K562 (cell line): ENCODE data around the gene LTBP2. TPM values are rescaled to one million over a fixed set of nuclear protein-coding genes. Genes with fewer than 3 reads are reported as not detected.

Source experiments
- ATAC-seq: fragments of 200-7000 bp; cut with Tn5 transposase; 3 replicates; pipeline ENCODE4 v1.9.1; 2020; ENCODE audit warnings: moderate library complexity
- BruUV-seq: library from RNA; stranded (reverse); fragments of 400-500 nt; replicated peaks from 2 replicates; lab custom pipeline; 2021; lab: Mats Ljungman, UMichigan
- CTCF ChIA-PET: fragments of 300-600 bp; formaldehyde crosslinking; extraction: SDS; loops from one replicate; lab custom pipeline; 2021; ENCODE audit warnings: low intra/inter-chr PET ratio; lab: Yijun Ruan, JAX
- POLR2A ChIA-PET: fragments of 300-600, 350-650 bp; sonication (Branson Sonifier 250); formaldehyde crosslinking; extraction: SDS; loops from one replicate; lab custom pipeline; 2021; ENCODE audit warnings: antibody characterized with exemption, inconsistent platforms; lab: Yijun Ruan, JAX
- DNase-seq, 4 experiments: peaks; one replicate each; pipeline versions ENCODE4 v3.0.0 to v3.0.0-alpha.2; 2011 to 2018; ENCODE audit warnings: low spot score in 3 of 4, mixed read lengths in 3 of 4; ENCODE audit errors: extremely low read depth in 1 of 4
- FAIRE-seq: peaks from 2 replicates; lab custom pipeline; 2011; peaks lifted over from hg19 to GRCh38; lab: Jason Lieb, UNC
- H2AFZ ChIP-seq: 2 replicates; pipeline ENCODE4 v1.6.0; 2011; ENCODE audit warnings: low read depth, low read length, control low read depth, inconsistent platforms
- H3K27ac ChIP-seq: fragments of 200-600 bp; 3 replicates; pipeline ENCODE4 v1.8.0; 2011; ENCODE audit warnings: low read depth, mild to moderate bottlenecking, control low read depth, inconsistent platforms, low read length, moderate library complexity, mixed read lengths; ENCODE audit errors: extremely low read depth
- H3K27me3 ChIP-seq, 2 experiments: fragments of 300-600 bp in 1 of 2; 2 replicates in 1 of 2; 3 replicates in 1 of 2; pipeline versions ENCODE4 v1.6.0 to v1.8.0; 2011; ENCODE audit warnings: inconsistent platforms in 2 of 2, low read length in 2 of 2, mild to moderate bottlenecking in 1 of 2, mixed read lengths in 1 of 2, moderate library complexity in 1 of 2; ENCODE audit not compliant: control insufficient read depth in 2 of 2, insufficient read depth in 2 of 2
- H3K36me3 ChIP-seq: fragments of 300-600 bp; 3 replicates; pipeline ENCODE4 v1.8.0; 2011; ENCODE audit warnings: mild to moderate bottlenecking, low read length, inconsistent platforms; ENCODE audit not compliant: control insufficient read depth, insufficient read depth
- H3K4me1 ChIP-seq, 2 experiments: fragments of 200-600 bp in 1 of 2; replicated peaks in 1 of 2; 2 replicates in 1 of 2; 3 replicates in 1 of 2; pipeline versions ENCODE4 v1.5.1 to v1.8.0; 2011; ENCODE audit warnings: inconsistent platforms in 2 of 2, low read length in 2 of 2, mild to moderate bottlenecking in 1 of 2, mixed read lengths in 1 of 2, moderate library complexity in 1 of 2; ENCODE audit not compliant: control insufficient read depth in 2 of 2, insufficient read depth in 2 of 2
- H3K4me2 ChIP-seq: 2 replicates; pipeline ENCODE4 v1.6.1; 2011; ENCODE audit warnings: low read length, control low read depth, inconsistent platforms, mixed read lengths; ENCODE audit not compliant: insufficient read depth
- H3K4me3 ChIP-seq: fragments of 200-600 bp; sonication (generic), shearing (Covaris generic); 2 replicates; pipeline ENCODE4 v1.5.1; 2016; ENCODE audit warnings: control low read depth, inconsistent platforms
- H3K79me2 ChIP-seq: fragments of 200-600 bp; 3 replicates; pipeline ENCODE4 v1.8.0; 2011; ENCODE audit warnings: low read length, inconsistent platforms; ENCODE audit not compliant: control insufficient read depth, insufficient read depth
- H3K9ac ChIP-seq, 2 experiments: 2 replicates each; pipeline versions ENCODE4 v1.6.0 to v1.6.1; 2011; ENCODE audit warnings: low read depth in 2 of 2, low read length in 2 of 2, control low read depth in 1 of 2, inconsistent platforms in 1 of 2, mild to moderate bottlenecking in 1 of 2, mixed read lengths in 1 of 2; ENCODE audit not compliant: insufficient read depth in 1 of 2
- H3K9me1 ChIP-seq: one replicate; pipeline ENCODE4 v1.6.0; 2011; ENCODE audit warnings: inconsistent platforms, mild to moderate bottlenecking, low read length, moderate library complexity; ENCODE audit not compliant: control insufficient read depth, insufficient read depth
- H3K9me3 ChIP-seq: replicated peaks from 2 replicates; pipeline ENCODE4 v1.5.1; 2011; ENCODE audit warnings: low read depth, low read length, inconsistent platforms; ENCODE audit not compliant: control insufficient read depth, insufficient read depth
- H4K20me1 ChIP-seq: replicated peaks from 2 replicates; pipeline ENCODE4 v1.6.1; 2011; ENCODE audit warnings: low read length, inconsistent platforms, mixed read lengths; ENCODE audit not compliant: control insufficient read depth, insufficient read depth
- BCL6 ChIP-seq: fragments of 250-450 bp; sonication (Bioruptor Pico); IDR thresholded peaks from 2 replicates; pipeline ENCODE4 v1.4.0; 2020
- C11orf30 ChIP-seq: fragments of 450-650 bp; IDR thresholded peaks from 2 replicates; pipeline ENCODE4 v1.6.1; 2016; ENCODE audit warnings: low read depth, mild to moderate bottlenecking
- HOXB6 ChIP-seq: fragments of 250-450 bp; sonication (Bioruptor Pico); IDR thresholded peaks from 2 replicates; pipeline ENCODE4 v1.5.1; 2022; ENCODE audit warnings: mild to moderate bottlenecking, borderline replicate concordance
- JUND ChIP-seq, 2 experiments: IDR thresholded peaks; 2 replicates in 1 of 2; 3 replicates in 1 of 2; pipeline ENCODE4 v1.6.1; 2011; ENCODE audit warnings: borderline replicate concordance in 2 of 2, low read depth in 2 of 2, low read length in 2 of 2, improper control_type of control experiment in 1 of 2, missing biosample characterization in 1 of 2, missing genetic modification characterization in 1 of 2, missing genetic modification reagents in 1 of 2
- RB1 ChIP-seq: fragments of 450-650 bp; IDR thresholded peaks from 2 replicates; pipeline ENCODE4 v1.6.1; 2017; ENCODE audit warnings: low read depth, mild to moderate bottlenecking
- TAF9B ChIP-seq: fragments of 450-650 bp; IDR thresholded peaks from 2 replicates; pipeline ENCODE4 v1.6.1; 2018; ENCODE audit warnings: mild to moderate bottlenecking; ENCODE audit not compliant: partially characterized antibody
- TAL1 ChIP-seq: fragments of 450-650 bp; IDR thresholded peaks from 2 replicates; pipeline ENCODE4 v1.6.1; 2016; ENCODE audit warnings: mild to moderate bottlenecking
- TBP ChIP-seq: optimal IDR thresholded peaks from 2 replicates; pipeline ENCODE3; 2011; ENCODE audit warnings: low read depth, low read length, improper control_type of control experiment
- ZBTB8A ChIP-seq: fragments of 450-650 bp; IDR thresholded peaks from 2 replicates; pipeline ENCODE4 v1.6.1; 2018; ENCODE audit warnings: mild to moderate bottlenecking, moderate library complexity; ENCODE audit not compliant: partially characterized antibody
- ZNF175 ChIP-seq: fragments of 200-800 bp; sonication (Bioruptor generic); IDR thresholded peaks from 2 replicates; pipeline ENCODE4 v1.6.1; 2016; ENCODE audit warnings: low read depth, mild to moderate bottlenecking, missing genetic modification characterization, missing compliant biosample characterization
- ZNF316 ChIP-seq: fragments of 450-650 bp; IDR thresholded peaks from 2 replicates; pipeline ENCODE4 v1.6.1; 2016
- ZNF354B ChIP-seq: fragments of 250-450 bp; sonication (Bioruptor Pico); IDR thresholded peaks from 2 replicates; pipeline ENCODE4 v1.4.0; 2020
- ZNF431 ChIP-seq: sonication (generic); formaldehyde crosslinking; IDR thresholded peaks from 2 replicates; pipeline ENCODE4 v1.8.0; 2022; ENCODE audit warnings: mild to moderate bottlenecking, missing genetic modification reagents
- ZNF589 ChIP-seq: fragments of 200-800 bp; sonication (Bioruptor generic); IDR thresholded peaks from 2 replicates; pipeline ENCODE4 v1.6.1; 2016; ENCODE audit warnings: low read depth, missing genetic modification characterization, missing compliant biosample characterization
- WGBS: fragments of 100-300 bp; shearing (Covaris generic); methylation state at CpG from one replicate; pipeline ENCODE4 v1.1.6; 2016; ENCODE audit warnings: low coverage, mixed read lengths; ENCODE audit not compliant: insufficient coverage; ENCODE audit errors: missing lambda C conversion rate; 5-methylcytosine and 5-hydroxymethylcytosine counted together
- in situ Hi-C: fragments of 300-500 bp; cut with MboI; formaldehyde crosslinking; loops from 4 replicates; pipeline ENCODE4 v1.15.0; 2018; ENCODE audit warnings: inconsistent platforms, mixed read lengths
- intact Hi-C: fragments of 100-400 bp; cut with micrococcal nuclease; formaldehyde crosslinking; loops from 2 replicates; pipeline ENCODE4 v1.14.2; 2022
- polyA plus RNA-seq, 8 experiments: library from polyadenylated mRNA; depleted of rRNA in 4 of 8; stranded (reverse) in 5 of 8; unstranded in 3 of 8; fragments of >200 nt; fragmentation: Nextera tagmentation in 2 of 8; fragmentation: Illumina TruSeq in 1 of 8; extraction: Ambion mirVana in 2 of 8; extraction: Trizol in 1 of 8; gene quantifications; 2 replicates each; pipeline versions ENCODE4 v1.2.1 to v1.2.3, GENCODE V29; 2011 to 2014; ENCODE audit warnings: inconsistent platforms in 1 of 8, missing spikeins in 1 of 8
- total RNA-seq, 7 experiments: library from RNA; depleted of rRNA in 6 of 7; stranded (reverse); fragments of >200 nt in 6 of 7; fragmentation: Illumina TruSeq in 2 of 7; extraction: Trizol in 2 of 7; gene quantifications; 2 replicates each; pipeline versions ENCODE4 v1.2.1 to v1.2.3, GENCODE V29; 2011 to 2021; ENCODE audit warnings: low replicate concordance in 1 of 7
- TF ChIP-seq, protein P1 (sequence below): sonication (generic); formaldehyde crosslinking; IDR thresholded peaks from 2 replicates; pipeline ENCODE4 v1.8.1; 2023; ENCODE audit warnings: mild to moderate bottlenecking, missing genetic modification reagents
- TF ChIP-seq, protein P2 (sequence below): fragments of 450-650 bp; IDR thresholded peaks from 2 replicates; pipeline ENCODE4 v1.6.1; 2014; ENCODE audit warnings: low read depth, mild to moderate bottlenecking, moderate library complexity, borderline replicate concordance
- TF ChIP-seq, protein P3 (sequence below): fragments of 450-650 bp; IDR thresholded peaks from 2 replicates; pipeline ENCODE4 v1.6.1; 2016; ENCODE audit warnings: antibody characterized with exemption

Gene LTBP2
- total and polyA plus RNA-seq, 9 of the 15 experiments (the other 6 are each of a cell fraction or from before 2014, with no cell fraction given), result under 0.01 to 0.18 (median 0.03) TPM; not detected in 3

DNA sequence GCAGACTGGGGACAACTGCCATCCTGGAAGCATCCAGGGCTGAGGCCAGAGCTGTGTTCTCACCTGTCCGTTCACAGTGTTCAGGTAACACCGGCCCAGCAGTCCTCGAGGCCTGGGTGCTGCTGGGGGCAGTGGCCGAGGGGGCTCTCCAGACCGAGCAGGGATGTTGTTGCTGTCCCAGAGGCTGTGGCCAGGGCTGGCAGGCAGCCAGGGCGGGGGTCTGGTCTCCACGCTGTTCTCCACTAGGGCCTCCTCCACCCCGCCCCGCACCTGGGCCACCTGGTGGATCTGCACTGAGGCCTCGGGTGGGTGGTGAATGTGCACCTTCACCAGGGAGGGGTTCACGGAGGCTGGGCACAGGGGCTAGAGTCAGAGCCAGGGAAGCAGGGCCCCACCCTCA, 61.0 kb downstream of the LTBP2 start (continued):
- TF ChIP-seq JUND (IDR thresholded peaks at IDR 0.05; ENCODE audit: borderline replicate concordance, low read depth, low read length) (no peak), JUND (tag; IDR thresholded peaks at IDR 0.05; ENCODE audit: borderline replicate concordance, low read depth, low read length) (no peak)

DNA sequence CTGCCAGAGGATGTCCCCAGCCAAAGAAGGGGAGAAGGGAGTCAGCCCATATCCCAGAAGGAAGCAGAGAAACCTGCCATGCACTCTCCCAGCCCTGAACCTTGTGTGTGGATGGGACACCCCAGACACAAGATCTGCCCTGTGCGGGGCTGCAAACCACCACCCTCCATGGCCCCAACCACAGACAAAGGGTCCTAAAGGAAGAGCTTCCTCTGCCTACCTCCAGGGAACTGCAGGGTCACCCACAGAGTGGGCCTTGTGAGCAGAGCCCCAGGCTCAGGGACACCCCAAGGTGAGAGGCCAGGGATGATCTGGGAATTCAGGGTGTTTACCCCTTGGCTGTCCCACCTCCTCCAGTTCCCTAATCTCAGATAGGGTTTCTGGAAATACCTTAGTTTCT, 62.0 kb downstream of the LTBP2 start:
- no peak overlapping the region for H3K27ac ChIP-seq
- no peak overlapping the region for H2AFZ ChIP-seq
- no peaks in the 10 kb centered on the region; the same call in 1 of the 2 replicates for H4K20me1 ChIP-seq
- no peak overlapping the region for H3K4me3 ChIP-seq
- H3K9me3 ChIP-seq, result no peaks in the 10 kb centered on the region
- 0% methylated on average over 1 of the region's 1 CpG for WGBS
- no peaks in the 10 kb centered on the region for H3K36me3 ChIP-seq
- H3K4me2 ChIP-seq, result no peak overlapping the region
- ChIA-PET CTCF (no interaction called here), POLR2A (interaction anchor here (0.5 kb wide), 1 partner anchor 386 kb away, joined by 3 read pairs; no protein-coding TSS in a partner anchor)
- H3K27me3 ChIP-seq, result peaks cover 11 to 38% of the 10 kb centered on the region in 2 experiments; a peak in 3 of 5 replicates
- FAIRE-seq, result no peak
- in situ Hi-C loops (no loop called here), intact Hi-C loops (no loop called here)
- DNase-seq, result no peak
- BruUV-seq, result no TSS peak
- ATAC-seq, result no peak
- TF ChIP-seq ZNF175 (CRISPR knock-in tag), result no peak
- no peak for TF ChIP-seq ZNF354B (CRISPR knock-in tag)
- no peak for TF ChIP-seq C11orf30
- TF ChIP-seq RB1, result no peak
- TF ChIP-seq ZNF316, result no peak
- TF ChIP-seq, protein P1, sequence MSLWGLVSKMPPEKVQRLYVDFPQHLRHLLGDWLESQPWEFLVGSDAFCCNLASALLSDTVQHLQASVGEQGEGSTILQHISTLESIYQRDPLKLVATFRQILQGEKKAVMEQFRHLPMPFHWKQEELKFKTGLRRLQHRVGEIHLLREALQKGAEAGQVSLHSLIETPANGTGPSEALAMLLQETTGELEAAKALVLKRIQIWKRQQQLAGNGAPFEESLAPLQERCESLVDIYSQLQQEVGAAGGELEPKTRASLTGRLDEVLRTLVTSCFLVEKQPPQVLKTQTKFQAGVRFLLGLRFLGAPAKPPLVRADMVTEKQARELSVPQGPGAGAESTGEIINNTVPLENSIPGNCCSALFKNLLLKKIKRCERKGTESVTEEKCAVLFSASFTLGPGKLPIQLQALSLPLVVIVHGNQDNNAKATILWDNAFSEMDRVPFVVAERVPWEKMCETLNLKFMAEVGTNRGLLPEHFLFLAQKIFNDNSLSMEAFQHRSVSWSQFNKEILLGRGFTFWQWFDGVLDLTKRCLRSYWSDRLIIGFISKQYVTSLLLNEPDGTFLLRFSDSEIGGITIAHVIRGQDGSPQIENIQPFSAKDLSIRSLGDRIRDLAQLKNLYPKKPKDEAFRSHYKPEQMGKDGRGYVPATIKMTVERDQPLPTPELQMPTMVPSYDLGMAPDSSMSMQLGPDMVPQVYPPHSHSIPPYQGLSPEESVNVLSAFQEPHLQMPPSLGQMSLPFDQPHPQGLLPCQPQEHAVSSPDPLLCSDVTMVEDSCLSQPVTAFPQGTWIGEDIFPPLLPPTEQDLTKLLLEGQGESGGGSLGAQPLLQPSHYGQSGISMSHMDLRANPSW (CRISPR knock-in tag), result no peak
- no peak for TF ChIP-seq ZNF589
- TF ChIP-seq TAF9B, result no peak
- TF ChIP-seq, protein P2, sequence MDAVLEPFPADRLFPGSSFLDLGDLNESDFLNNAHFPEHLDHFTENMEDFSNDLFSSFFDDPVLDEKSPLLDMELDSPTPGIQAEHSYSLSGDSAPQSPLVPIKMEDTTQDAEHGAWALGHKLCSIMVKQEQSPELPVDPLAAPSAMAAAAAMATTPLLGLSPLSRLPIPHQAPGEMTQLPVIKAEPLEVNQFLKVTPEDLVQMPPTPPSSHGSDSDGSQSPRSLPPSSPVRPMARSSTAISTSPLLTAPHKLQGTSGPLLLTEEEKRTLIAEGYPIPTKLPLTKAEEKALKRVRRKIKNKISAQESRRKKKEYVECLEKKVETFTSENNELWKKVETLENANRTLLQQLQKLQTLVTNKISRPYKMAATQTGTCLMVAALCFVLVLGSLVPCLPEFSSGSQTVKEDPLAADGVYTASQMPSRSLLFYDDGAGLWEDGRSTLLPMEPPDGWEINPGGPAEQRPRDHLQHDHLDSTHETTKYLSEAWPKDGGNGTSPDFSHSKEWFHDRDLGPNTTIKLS, result no peak
- no peak for TF ChIP-seq TBP
- TF ChIP-seq ZBTB8A, result no peak
- TF ChIP-seq TAL1, result no peak
- TF ChIP-seq HOXB6 (CRISPR knock-in tag), result no peak
- TF ChIP-seq, protein P3, sequence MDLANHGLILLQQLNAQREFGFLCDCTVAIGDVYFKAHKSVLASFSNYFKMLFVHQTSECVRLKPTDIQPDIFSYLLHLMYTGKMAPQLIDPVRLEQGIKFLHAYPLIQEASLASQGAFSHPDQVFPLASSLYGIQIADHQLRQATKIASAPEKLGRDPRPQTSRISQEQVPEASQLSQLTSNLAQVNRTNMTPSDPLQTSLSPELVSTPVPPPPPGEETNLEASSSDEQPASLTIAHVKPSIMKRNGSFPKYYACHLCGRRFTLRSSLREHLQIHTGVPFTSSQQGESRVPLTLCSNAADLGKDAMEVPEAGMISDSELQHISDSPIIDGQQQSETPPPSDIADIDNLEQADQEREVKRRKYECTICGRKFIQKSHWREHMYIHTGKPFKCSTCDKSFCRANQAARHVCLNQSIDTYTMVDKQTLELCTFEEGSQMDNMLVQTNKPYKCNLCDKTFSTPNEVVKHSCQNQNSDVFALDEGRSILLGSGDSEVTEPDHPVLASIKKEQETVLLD, result no peak
- TF ChIP-seq ZNF431 (CRISPR knock-in tag), result no peak
- TF ChIP-seq BCL6, result no peak
- no peak overlapping the region for H3K9ac ChIP-seq
- H3K79me2 ChIP-seq, result no peaks in the 10 kb centered on the region
- H3K4me1 ChIP-seq, result no peaks in the 10 kb centered on the region
- no peaks in the 10 kb centered on the region for H3K9me1 ChIP-seq
